ENCODE measurements around the gene ATM.
"Not testable (repeated sequence)": the region's sequence is repeated elsewhere in the genome, so short reads cannot be mapped to it uniquely, and the experiment has no call there.

Gene ATM

DNA sequence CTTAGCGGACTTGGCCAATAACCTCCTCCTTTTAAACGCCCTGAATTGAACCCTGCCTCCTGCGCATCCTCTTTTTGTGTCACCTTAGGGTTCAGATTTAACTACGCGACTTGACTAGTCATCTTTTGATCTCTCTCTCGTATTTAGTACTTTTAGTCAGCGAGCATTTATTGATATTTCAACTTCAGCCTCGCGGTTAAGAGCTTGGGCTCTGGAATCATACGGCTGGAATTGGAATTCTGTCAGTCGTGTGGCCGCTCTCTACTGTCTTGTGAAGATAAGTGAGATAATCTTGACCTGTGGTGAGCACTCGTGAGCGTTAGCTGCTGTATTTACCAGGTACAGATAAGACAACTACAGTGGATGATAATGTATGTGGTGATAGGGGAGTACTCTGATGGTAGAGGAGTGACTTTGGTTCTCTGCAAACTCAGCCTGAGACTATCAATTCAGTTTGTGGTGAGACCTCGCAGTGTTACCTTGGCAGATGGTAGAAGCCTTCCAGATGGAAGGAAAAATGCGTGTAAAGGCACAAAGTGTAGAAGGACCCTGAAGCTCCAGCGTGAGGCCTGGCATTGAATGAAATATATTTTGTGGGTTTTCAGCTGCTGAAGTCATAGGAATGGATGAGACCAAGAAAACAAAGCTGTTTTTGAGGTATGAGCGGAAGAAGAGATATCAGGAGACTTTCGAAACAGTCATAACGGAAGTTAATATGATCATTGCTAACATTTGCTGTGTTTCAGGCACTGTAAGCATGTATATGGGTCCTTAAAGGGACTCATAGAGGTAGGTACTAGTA is 682 bp downstream of the ATM start:
- no peak for DNase-seq

DNA sequence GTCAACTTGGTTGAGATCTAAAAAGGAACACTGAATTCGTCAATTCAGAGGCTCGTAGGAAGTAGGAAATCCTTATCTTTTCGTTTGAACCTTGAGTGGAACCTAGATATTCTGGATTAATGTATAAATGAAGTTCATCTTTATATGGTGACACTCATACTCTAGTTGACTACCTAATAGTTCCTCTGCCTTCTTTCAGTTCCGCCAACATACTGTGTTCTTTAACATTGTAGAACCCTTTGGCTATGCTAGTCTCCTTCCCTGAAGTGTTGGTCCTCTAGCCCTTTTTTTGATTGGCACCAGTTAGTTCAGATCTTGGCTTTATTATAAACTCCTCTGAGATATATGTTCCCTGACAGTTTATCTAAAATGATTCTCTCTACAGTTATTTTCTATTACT is 1.5 kb downstream of the ATM start:
- DNase-seq = no peak

DNA sequence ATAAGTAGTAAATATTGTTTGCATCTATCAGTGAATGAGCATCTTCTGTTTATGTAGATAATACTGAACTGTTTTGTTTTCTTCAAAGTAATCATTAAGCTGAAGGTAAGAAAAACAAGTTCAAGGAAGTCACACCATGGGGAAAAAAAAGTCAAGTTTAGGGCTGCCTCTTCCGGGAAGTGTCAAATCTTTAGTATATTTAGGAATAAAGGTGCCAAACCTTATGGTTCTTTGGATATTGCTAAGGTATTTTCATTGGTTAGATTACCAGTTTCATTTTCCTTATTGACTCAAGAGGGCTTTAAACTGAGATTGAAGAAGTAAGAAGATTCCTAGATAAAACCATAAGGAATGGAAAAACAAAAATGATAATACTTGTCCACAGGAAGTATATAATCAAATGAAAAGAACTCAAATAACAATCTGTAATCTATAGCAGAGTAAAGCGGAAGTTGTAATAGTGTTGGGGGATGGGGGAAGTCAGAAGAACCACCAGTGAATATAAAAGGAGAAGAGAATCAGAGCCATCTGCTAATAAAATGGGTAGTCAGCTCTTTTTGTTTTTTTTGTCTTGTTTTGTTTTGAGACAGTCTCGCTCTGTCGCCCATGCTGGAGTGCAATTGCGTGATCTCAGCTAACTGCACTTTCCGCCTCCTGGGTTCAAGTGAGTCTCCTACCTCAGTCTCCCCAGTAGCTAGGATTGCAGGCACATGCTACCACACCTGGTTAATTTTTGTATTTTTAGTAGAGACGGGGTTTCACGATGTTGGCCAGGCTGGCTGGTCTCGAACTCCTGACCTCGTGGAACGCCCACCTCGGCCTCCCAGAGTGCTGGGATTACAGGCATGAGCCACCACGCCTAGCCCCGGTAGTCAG is 2.3 kb downstream of the ATM start:
- no peak for DNase-seq

DNA sequence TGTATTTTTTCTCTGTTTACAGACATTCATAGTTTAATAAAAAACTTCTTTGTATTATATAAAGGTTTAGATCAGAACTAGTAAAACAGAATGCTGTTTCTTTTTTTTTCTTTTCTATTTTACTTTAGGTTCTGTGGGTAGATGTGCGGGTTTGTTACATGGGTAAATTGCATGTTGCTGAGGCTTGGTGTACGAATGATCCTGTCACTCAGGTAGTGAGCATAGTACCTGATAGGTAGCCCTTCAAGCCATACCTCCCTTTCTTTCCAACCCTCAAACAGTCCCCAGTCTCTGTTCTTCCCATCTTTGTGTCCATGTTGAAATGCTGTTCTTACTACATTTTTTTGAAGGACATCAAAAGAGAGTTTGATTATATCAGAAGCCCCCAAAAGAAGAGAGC is 3.2 kb downstream of the ATM start:
- DNase-seq = no peak

DNA sequence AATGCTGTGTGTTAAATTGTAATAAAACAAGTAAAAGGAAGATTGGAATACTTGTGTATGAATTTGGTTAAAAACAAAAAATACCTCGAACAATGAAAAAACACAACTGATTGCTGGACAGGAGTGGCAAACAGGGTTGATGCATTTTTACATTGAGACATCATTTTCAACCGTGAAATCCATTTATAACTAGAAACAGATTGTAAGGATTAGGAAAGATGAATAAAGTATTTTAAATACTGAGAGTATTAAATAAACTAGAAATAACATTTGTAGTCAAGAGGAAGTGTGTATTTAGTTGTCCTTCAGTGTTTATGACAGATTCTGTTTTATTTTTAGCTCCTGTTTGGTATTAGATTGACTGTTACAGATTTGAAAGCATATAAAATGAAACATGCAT is 5.4 kb downstream of the ATM start:
- no peak for DNase-seq

DNA sequence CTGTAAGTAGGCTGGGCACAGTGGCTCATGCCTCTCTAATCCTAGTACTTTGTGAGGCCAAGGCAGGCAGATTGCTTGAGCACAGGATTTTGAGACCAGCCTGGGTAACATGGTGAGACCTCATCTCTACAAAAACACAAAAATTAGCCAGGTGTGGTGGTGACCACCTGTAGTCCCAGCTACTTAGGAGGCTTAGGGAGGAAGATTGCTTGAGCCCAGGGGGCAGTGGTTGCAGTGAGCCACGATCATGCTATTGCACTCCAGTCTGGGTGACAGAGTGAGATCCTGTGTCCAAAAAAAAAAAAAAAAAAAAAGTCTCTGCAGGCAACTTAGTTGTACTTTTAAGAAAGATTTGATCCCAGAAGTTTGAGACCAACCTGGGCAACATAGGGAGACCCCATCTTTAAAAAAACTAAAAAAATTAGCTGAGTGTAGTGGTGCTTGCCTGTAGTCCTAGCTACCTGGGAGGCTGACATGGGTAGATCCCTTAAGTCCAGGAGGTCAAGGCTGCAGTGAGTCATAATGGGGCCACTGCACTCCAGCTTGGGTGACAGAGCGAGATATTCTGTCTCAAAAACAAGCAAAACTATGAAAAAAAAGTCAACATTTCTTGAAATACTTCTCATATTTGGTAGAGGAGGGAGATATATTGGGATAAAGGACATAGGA is 10.5 kb downstream of the ATM start:
- DNase-seq = no peak

DNA sequence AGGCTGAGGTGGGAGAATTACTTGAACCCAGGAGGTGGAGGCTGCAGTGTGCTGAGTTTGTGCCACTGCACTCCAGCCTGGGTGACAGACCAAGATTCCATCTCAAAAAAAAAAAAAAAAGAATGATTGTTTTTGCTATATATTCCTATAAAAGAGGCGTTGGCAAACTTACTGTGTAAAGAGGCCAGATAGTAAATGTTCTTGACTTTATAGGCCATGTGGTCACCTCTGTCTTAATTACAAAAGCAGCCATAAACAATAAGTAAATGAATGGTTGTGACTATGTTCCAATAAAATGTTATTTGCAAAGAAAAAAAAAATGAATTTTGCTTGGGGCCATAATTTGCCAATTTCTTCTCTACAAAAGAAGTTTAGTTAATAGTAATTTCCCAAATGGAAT is 12.3 kb downstream of the ATM start:
- DNase-seq = no peak

DNA sequence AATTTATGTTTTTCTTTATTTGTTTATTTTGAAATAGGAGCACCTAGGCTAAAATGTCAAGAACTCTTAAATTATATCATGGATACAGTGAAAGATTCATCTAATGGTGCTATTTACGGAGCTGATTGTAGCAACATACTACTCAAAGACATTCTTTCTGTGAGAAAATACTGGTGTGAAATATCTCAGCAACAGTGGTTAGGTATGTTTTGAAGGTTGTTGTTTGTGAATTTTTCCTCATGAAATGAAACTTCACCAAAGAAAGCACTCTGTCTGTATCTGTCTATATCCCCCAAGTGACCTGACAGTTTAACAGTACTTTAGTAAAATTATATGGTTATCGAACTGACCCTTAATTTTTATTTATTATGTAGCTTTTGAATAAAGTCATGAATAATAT is 12.8 kb downstream of the ATM start:
- DNase-seq = no peak

DNA sequence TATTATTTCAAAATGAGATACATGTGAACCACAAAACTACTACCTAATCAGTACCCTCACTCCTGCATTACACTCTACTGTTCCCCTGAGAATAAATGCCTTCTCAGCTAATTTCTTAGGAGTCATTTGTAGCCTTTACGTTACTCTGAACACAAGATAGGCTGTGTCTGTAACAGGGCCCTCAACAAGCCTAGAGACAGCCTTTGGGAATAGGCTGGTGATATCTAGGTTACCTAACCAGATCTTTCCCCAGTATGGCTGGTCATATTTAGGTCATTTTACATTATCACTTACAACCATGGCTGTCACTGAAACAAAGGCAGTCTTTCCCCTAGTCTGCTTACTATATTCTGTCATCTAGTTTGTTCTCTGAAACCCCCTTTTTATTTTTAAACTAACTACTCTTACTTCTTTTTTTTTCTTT is 14.2 kb downstream of the ATM start:
- no peak for DNase-seq

DNA sequence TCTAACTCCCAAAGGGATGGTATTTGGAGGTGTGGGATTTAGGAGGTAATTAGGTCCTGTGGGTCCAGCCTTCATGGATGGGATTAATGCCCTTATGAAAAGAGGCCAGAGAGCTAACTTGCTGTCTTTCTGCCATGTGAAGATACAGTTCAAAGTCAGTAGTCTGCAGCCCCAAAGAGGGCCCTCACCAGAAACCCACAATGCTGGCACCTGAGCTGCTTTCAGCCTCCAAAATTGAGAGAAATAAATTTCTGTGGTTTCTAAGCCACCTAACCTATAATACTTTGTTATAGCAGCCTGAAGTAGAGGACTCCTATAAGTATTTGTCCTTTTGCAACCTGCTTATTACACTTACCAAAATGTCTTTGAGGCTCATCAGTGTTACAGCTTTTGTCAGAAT is 16.2 kb downstream of the ATM start:
- DNase-seq = no peak

DNA sequence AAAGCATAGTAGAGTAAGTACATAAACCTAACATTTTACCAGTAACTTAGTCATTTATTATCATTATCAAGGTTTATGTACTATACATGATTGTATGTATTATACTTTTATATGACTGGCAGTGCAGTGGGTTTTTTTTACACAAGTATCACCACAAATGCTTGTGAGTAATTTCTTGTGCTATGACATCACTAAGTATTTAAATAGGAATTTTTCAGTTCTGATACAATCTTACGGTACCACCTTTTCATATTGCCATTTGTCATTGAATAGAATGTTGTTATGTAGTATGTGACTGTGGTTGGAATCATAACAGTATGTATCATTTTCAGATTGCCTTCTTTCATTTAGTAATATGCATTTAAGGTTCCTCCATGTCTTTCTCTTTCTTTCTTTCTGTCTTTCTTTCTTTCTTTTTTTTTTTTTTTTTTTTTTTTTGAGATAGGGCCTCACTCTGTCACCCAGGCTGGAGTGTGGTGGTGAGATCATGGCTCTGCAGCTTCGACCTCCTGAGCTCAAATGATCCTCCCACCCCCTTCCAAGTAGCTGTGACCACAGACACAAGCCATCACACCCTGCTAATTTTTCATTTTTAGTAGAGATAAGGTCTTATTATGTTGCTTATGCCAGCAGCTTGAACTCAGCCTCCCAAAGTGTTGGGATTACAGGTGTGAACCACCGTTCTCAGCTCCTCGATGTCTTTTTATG is 18.6 kb downstream of the ATM start:
- no peak for DNase-seq

DNA sequence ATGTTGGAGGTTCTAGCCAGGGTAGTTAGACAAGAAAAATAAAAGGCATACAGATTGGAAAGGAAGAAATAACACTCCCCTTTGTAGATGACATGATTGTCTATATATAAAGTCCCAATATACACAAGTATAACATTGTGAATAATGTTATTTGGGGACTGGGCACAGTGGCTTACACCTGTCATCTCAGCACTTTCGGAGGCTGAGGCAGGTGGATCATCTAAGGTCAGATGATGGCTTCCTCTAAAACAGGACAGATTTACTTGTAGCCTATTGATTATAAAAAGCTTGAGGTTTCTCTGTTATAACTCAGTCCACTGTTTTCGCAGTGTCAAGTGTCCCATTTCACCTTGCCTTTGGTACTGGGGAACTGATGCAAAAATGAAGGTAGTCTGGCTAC is 19.6 kb downstream of the ATM start:
- DNase-seq = no peak

DNA sequence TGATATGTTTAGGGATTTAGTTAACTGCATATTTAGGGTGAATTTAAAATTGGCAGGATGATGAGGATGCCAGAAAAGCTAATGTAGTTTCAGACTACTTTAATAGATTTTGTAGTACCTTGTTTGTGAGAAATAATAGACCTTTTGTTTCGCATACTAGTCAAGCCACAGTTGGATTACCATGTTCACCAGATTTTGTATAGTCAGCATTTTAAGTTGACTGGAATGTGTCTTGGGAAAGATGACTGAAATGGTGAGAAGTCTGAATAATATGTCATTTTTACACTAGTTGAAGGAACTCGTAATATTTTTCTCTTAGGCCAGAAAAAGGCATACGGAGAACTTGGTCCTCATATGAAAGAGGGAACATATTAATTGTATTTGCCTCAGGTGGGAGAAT is 23.4 kb downstream of the ATM start:
- no peak for DNase-seq

DNA sequence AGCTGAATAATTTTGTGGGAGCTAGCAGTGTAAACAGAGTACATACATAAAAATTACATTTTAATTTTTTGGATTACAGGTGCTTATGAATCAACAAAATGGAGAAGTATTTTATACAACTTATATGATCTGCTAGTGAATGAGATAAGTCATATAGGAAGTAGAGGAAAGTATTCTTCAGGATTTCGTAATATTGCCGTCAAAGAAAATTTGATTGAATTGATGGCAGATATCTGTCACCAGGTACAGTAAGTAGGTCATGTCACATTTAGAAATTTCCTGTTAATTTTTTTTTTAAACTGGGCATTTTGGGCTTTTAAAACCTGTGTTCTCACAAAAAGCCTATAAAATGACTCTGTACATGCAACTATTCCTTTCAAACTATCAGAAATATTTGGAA is 24.0 kb downstream of the ATM start:
- no peak for DNase-seq

DNA sequence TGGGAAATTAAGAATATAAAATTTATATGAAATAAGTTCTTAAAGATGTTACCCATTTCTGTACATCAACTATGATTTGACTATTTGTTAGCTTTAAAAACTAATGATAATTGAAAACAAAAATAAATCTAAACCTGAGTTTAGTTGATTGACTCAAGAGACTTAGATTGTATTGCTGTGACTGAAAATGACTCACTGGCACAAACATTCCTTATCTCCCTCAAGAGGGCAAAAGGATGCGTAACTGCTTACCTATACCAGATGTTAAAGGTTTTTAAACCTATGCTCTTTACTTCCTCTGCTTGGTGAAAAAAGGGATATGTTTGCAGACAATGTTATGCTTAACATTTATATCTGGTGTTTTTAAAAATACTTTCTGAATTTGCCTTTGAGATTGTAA is 30.3 kb downstream of the ATM start:
- DNase-seq = no peak

DNA sequence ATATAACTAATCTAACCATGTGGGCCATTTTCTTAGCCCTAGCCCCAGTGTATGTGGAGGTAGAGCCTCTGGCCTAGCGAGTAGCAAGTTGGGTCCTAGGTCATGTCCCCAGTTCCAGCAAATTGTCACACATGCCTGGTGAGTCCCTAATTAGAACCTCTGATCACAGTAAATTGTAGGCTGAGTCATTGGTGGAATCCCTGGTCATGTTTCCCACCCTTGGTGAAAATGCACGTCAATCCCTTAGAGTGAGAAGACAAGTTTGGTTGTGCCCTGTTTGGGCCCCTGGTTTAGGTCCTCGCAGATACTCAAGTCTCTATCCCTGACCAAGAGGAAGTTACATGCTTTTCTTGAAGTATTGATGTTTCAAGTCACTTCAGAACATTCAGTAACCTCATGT is 46.7 kb downstream of the ATM start:
- no peak for DNase-seq

DNA sequence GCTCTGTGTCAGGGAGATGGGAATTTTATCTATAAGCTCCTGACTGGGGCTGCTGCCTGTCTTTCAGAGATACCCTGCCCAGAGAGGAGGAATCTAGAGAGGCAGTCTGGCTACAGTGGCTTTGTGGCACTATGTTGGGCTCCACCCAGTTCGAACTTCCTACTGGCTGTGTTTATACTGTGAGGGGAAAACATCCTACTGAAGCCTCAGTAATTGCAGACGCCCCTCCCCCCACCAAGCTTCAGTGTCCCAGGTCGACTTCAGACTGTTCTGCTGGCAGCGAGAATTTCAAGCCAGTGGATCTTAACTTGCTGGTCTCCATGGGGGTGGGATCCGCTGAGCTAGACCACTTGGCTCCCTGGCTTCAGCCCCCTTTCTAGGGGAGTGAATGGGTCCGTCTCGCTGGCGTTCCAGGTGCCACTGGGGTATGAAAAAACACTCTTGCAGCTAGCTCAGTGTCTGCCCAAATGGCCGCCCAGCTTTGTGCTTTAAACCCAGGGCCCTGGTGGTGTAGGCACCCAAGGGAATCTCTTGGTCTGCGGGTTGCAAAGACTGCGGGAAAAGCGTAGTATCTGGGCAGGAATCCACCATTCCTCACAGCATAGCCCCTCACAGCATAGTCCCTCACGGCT is 54.2 kb downstream of the ATM start:
- not testable (repeated sequence) for DNase-seq

DNA sequence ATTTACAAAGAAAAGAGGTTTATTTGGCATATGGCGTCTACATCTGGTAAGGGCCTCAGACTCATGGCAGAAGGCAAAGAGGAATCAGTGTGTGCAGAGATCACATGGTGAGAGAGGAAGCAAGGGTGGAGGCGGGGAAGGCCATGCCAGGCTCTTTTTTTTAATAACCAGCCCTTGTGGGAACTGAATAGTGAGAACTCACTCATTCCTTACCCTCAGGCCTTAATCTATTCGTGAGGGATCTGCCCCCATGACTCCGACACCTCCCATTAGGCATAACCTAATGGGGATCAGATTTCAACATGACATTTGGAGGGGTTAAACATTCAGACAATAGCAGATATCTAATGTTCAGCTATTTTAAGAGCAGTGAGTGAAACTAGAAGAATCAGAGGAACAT is 55.7 kb downstream of the ATM start:
- DNase-seq = no peak

DNA sequence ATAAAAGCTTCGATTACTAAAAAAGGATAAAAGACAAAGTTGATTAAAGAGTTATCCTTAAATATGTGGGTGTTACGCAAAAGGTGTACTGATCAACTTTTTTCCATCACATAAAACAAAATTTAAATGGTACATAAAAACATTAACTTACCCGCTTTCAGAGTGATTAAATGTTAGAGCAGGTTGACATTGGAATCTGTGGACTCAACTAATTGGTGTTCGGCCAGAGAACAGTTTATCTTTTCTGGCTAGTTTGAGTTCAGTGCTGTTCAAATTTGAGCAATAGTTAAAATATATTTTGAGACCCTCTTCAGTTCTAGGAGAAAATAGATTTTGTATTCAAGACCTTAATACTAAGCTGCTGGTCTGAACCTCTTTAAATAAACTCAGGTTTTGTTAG is 56.1 kb downstream of the ATM start:
- DNase-seq = no peak

DNA sequence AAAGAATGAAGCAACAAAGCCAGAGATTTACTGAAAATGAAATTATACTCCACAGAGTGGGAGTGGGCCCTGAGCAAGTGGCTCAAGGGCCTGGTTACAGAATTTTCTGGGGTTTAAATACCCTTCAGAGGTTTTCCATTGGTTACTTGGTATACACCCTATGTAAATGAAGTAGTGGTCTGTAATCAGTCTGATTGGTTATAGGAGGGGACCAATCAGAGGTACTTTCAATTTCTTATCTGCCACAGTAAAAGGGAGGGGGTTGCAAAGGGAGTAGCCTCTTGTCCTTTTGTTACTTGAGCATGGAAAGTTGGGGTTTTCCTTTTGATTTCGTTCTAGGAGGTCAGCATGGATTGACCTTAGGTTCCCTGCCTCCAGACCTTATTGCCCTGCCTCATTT is 63.5 kb downstream of the ATM start:
- DNase-seq = no peak

DNA sequence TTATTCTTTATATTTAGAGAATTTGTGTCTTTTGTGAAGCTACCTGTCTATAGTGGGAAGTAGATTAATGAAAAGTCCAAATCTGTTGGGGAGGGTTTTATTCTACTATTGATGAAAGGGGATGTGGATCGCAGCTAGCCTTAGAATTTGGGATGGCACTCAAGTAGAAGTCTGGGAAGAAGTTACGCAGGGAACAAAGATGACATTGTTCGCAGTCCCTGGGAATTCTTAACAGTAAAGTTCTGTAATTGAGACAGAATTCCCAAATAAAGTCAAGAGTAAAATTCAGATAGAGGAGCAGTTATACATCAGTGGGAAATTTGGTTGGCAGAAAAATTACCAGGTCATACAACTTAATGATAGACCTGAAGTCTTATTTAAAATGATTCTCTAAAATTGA is 64.1 kb downstream of the ATM start:
- no peak for DNase-seq

DNA sequence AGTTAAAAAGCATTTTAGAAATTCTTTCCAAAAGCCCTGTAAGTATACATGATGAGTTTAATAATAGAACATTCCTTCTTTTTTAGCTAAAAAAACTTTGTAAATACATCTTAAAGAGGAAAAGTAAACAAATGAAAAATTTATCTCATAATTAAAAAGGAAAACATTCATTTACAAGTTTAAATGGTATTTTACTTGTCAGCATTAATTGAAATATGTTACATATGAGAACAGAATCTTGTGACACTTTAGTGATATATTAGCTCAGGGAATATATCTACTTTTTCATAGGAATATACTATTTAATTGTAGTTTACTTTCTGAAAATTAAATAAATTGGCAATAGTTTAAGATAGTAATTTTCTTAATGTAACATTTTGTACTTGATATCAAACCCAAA is 66.2 kb downstream of the ATM start:
- DNase-seq = not testable (repeated sequence)

DNA sequence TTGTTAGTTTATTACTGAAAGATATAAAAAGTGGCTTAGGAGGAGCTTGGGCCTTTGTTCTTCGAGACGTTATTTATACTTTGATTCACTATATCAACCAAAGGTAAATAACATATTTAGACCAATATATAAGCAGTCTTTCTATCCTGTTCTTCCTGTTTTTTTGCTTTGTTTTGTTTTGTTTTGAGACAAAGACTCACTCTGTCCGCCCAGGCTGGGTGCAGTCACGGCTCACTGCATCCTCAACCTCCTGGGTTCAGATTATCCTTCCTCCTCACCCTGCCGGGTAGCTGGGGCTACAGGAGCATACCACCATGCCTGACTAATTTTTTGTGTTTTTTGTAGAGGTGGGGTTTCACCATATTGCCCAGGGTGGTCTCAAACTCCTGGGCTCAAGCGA is 66.8 kb downstream of the ATM start:
- no peak for DNase-seq

Data from activated CD4-positive, alpha-beta T cell treated with anti-CD3 and anti-CD28 coated beads for 1 hour (primary cell).